ENCODE measurements around the gene KRTAP5-3. TPM values are rescaled to one million over a fixed set of nuclear protein-coding genes. Genes with fewer than 3 reads are reported as not detected.
A peak's percentile ranks its signal among the peaks of the same experiment; 100 is the strongest.
"Not testable (repeated sequence)": the region's sequence is repeated elsewhere in the genome, so short reads cannot be mapped to it uniquely, and the experiment has no call there.

The KRTAP5-3 gene
- polyA plus RNA-seq, 1 donor from 2014 or later, result not detected

DNA sequence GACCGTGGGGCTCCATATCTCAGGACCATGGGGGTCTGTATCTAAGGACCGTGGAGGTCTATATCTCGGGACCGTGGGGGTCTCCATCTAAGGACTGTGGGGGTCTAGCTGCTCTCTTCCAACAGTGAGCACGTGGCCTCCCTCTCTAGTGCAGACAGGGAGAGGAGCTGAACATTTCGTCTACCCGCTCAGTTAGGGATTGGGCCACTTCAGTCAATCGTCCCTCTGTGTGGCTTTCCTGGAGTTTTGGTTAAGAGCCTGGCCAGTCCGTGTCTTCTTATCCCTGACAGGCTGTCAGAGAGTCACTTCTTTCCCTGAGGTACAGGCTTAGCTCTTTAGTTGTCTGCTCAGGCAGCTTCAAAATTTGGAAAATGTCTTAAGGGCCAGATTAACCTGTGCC is 26.3 kb downstream of the KRTAP5-3 start:
- no peaks in the 10 kb centered on the region for H3K79me2 ChIP-seq (replicated peaks; ENCODE audit: insufficient read depth, low read length)
- H3K9ac ChIP-seq (ENCODE audit: low read length), result no peak overlapping the region
- no peak overlapping the region for H3K4me3 ChIP-seq (ENCODE audit: low read length)
- no peaks in the 10 kb centered on the region for H3K9me2 ChIP-seq (ENCODE audit: insufficient read depth, low read length)
- H2AFZ ChIP-seq (ENCODE audit: low read depth, low read length), result no peak overlapping the region
- TF ChIP-seq TAF1 (IDR thresholded peaks at IDR 0.05; ENCODE audit: low read depth) (no peak), EZH2 (IDR thresholded peaks at IDR 0.05; ENCODE audit: borderline replicate concordance, insufficient read depth, low read length, poor library complexity, severe bottlenecking) (no peak), SMC3 (conservative IDR thresholded peaks at IDR 0.05; ENCODE audit: poor library complexity) (no peak), POLR2AphosphoS5 (IDR thresholded peaks at IDR 0.05) (no peak), RAD21 (conservative IDR thresholded peaks at IDR 0.05) (no peak), EP300 (conservative IDR thresholded peaks at IDR 0.05; ENCODE audit: poor library complexity, severe bottlenecking) (no peak), MXI1 (conservative IDR thresholded peaks at IDR 0.05; ENCODE audit: poor library complexity, severe bottlenecking) (no peak)
- TF ChIP-seq, protein P1, sequence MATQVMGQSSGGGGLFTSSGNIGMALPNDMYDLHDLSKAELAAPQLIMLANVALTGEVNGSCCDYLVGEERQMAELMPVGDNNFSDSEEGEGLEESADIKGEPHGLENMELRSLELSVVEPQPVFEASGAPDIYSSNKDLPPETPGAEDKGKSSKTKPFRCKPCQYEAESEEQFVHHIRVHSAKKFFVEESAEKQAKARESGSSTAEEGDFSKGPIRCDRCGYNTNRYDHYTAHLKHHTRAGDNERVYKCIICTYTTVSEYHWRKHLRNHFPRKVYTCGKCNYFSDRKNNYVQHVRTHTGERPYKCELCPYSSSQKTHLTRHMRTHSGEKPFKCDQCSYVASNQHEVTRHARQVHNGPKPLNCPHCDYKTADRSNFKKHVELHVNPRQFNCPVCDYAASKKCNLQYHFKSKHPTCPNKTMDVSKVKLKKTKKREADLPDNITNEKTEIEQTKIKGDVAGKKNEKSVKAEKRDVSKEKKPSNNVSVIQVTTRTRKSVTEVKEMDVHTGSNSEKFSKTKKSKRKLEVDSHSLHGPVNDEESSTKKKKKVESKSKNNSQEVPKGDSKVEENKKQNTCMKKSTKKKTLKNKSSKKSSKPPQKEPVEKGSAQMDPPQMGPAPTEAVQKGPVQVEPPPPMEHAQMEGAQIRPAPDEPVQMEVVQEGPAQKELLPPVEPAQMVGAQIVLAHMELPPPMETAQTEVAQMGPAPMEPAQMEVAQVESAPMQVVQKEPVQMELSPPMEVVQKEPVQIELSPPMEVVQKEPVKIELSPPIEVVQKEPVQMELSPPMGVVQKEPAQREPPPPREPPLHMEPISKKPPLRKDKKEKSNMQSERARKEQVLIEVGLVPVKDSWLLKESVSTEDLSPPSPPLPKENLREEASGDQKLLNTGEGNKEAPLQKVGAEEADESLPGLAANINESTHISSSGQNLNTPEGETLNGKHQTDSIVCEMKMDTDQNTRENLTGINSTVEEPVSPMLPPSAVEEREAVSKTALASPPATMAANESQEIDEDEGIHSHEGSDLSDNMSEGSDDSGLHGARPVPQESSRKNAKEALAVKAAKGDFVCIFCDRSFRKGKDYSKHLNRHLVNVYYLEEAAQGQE (IDR thresholded peaks at IDR 0.05; ENCODE audit: borderline replicate concordance), result no peak
- TF ChIP-seq, protein P2, sequence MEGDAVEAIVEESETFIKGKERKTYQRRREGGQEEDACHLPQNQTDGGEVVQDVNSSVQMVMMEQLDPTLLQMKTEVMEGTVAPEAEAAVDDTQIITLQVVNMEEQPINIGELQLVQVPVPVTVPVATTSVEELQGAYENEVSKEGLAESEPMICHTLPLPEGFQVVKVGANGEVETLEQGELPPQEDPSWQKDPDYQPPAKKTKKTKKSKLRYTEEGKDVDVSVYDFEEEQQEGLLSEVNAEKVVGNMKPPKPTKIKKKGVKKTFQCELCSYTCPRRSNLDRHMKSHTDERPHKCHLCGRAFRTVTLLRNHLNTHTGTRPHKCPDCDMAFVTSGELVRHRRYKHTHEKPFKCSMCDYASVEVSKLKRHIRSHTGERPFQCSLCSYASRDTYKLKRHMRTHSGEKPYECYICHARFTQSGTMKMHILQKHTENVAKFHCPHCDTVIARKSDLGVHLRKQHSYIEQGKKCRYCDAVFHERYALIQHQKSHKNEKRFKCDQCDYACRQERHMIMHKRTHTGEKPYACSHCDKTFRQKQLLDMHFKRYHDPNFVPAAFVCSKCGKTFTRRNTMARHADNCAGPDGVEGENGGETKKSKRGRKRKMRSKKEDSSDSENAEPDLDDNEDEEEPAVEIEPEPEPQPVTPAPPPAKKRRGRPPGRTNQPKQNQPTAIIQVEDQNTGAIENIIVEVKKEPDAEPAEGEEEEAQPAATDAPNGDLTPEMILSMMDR (IDR thresholded peaks at IDR 0.05; ENCODE audit: poor library complexity, severe bottlenecking), result no peak
- H3K27ac ChIP-seq (ENCODE audit: low read length), result no peak overlapping the region
- no peaks in the 10 kb centered on the region for H3K36me3 ChIP-seq (ENCODE audit: insufficient read depth, low read length)
- no peaks in the 10 kb centered on the region for H3K27me3 ChIP-seq (ENCODE audit: insufficient read depth, low read depth, low read length)
- no peaks in the 10 kb centered on the region for H3F3A ChIP-seq (ENCODE audit: insufficient read depth, low read length, poor library complexity, severe bottlenecking)
- H3K9me3 ChIP-seq (ENCODE audit: low read length), result peaks cover 3% of the 10 kb centered on the region
- H3K4me2 ChIP-seq (ENCODE audit: low read length), result no peak overlapping the region
- no peaks in the 10 kb centered on the region for H4K20me1 ChIP-seq (ENCODE audit: insufficient read depth)

DNA sequence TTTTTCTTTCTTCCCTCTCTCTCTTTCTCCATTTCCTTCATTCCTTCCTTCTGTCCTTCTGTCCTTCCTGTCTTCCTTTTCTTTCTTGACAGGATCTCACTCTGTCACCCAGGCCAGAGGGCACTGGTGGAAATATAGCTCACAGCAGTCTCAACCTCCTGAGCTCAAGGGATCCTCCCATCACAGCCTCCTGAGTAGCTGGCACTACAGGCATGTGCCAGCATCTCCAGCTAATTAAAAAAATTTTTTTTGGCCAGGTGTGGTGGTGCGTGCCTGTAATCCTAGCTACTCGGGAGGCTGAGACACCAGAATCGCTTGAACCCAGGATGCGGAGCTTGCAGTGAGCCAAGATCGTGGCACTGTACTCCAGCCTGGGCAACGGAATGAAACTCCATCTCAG is 31.4 kb downstream of the KRTAP5-3 start:
- Histone ChIP-seq H3K4me3 (ENCODE audit: low read length) (no peak overlapping the region), H3K79me2 (replicated peaks; ENCODE audit: insufficient read depth, low read length) (peaks cover 18% of the 10 kb centered on the region), H3K27me3 (ENCODE audit: insufficient read depth, low read depth, low read length) (peaks cover 9% of the 10 kb centered on the region), H3K9me3 (ENCODE audit: low read length) (peaks cover 3% of the 10 kb centered on the region), H3K4me2 (ENCODE audit: low read length) (no peak overlapping the region), H4K20me1 (ENCODE audit: insufficient read depth) (no peaks in the 10 kb centered on the region), H2AFZ (ENCODE audit: low read depth, low read length) (no peak overlapping the region), H3F3A (ENCODE audit: insufficient read depth, low read length, poor library complexity, severe bottlenecking) (peaks cover 4% of the 10 kb centered on the region), H3K27ac (ENCODE audit: low read length) (no peak overlapping the region), H3K9ac (ENCODE audit: low read length) (no peak overlapping the region), H3K9me2 (ENCODE audit: insufficient read depth, low read length) (no peaks in the 10 kb centered on the region), H3K36me3 (ENCODE audit: insufficient read depth, low read length) (no peaks in the 10 kb centered on the region)
- TF ChIP-seq EZH2 (IDR thresholded peaks at IDR 0.05; ENCODE audit: borderline replicate concordance, insufficient read depth, low read length, poor library complexity, severe bottlenecking) (no peak), MXI1 (conservative IDR thresholded peaks at IDR 0.05; ENCODE audit: poor library complexity, severe bottlenecking) (no peak), RAD21 (conservative IDR thresholded peaks at IDR 0.05) (no peak), TAF1 (IDR thresholded peaks at IDR 0.05; ENCODE audit: low read depth) (no peak), POLR2AphosphoS5 (IDR thresholded peaks at IDR 0.05) (no peak), EP300 (conservative IDR thresholded peaks at IDR 0.05; ENCODE audit: poor library complexity, severe bottlenecking) (no peak), SMC3 (conservative IDR thresholded peaks at IDR 0.05; ENCODE audit: poor library complexity) (no peak)
- TF ChIP-seq, protein P1 (IDR thresholded peaks at IDR 0.05; ENCODE audit: borderline replicate concordance), result no peak
- TF ChIP-seq, protein P2 (IDR thresholded peaks at IDR 0.05; ENCODE audit: poor library complexity, severe bottlenecking), result no peak

DNA sequence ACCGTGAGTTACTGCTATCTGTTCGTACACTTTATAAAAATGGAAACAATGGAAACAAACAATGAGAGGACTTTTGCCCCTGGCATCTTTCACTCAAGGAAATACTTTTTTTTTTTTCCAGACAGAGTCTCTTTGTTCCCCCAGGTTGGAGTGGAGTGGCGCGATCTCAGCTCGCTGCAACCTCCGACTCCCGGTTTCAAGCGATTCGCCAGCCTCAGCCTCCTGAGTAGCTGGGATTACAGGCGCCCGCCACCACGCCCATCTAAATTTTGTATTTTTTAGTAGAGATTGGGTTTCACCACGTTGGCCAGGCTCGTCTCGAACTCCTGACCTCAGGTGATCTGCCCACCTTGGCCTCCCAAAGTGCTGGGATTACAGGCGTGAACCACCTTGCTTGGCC is 32.5 kb downstream of the KRTAP5-3 start:
- not testable (repeated sequence) for H3K9me2 ChIP-seq (ENCODE audit: insufficient read depth, low read length); H4K20me1 ChIP-seq (ENCODE audit: insufficient read depth); H2AFZ ChIP-seq (ENCODE audit: low read depth, low read length); H3K27me3 ChIP-seq (ENCODE audit: insufficient read depth, low read depth, low read length); H3K27ac ChIP-seq (ENCODE audit: low read length); H3K4me2 ChIP-seq (ENCODE audit: low read length); H3K9ac ChIP-seq (ENCODE audit: low read length); H3F3A ChIP-seq (ENCODE audit: insufficient read depth, low read length, poor library complexity, severe bottlenecking); H3K36me3 ChIP-seq (ENCODE audit: insufficient read depth, low read length); H3K9me3 ChIP-seq (ENCODE audit: low read length)
- Histone ChIP-seq H3K4me3 (ENCODE audit: low read length) (peak overlapping the region; percentile 97), H3K79me2 (replicated peaks; ENCODE audit: insufficient read depth, low read length) (peaks cover 26% of the 10 kb centered on the region)
